ENCODE data around the gene HSD17B10. TPM values are rescaled to one million over a fixed set of nuclear protein-coding genes. Genes with fewer than 3 reads are reported as not detected.

HSD17B10 gene
- total and polyA plus RNA-seq, 8 donors, result 66.7 to 85.3 (median 77.4) TPM

GRCh38 chrX:53458082-53458481 is 23.9 kb upstream of the HSD17B10 start:
- Histone ChIP-seq H3K4me3 (no peak overlapping the region), H3K9me3 (no peaks in the 10 kb centered on the region), H3K27me3 (peaks cover 0 to 21% of the 10 kb centered on the region in 2 donors), H3K36me3 (no peaks in the 10 kb centered on the region), H3K27ac (no peak overlapping the region), H3K4me1 (no peaks in the 10 kb centered on the region)
- intact Hi-C loops (cut with DNase I), result no loop called here
- TF ChIP-seq CTCF (IDR thresholded peaks at IDR 0.05), result no peak
- DNase-seq, result no peak
- ATAC-seq, result no peak

GRCh38 chrX:53456254-53456653 is 22.1 kb upstream of the HSD17B10 start:
- no peaks in the 10 kb centered on the region for H3K4me1 ChIP-seq
- DNase-seq, result no peak
- H3K36me3 ChIP-seq, result no peaks in the 10 kb centered on the region
- no peaks in the 10 kb centered on the region for H3K9me3 ChIP-seq
- no peak overlapping the region for H3K27ac ChIP-seq
- no peak for ATAC-seq
- H3K27me3 ChIP-seq, result peaks cover 0 to 21% of the 10 kb centered on the region in 2 donors
- TF ChIP-seq CTCF (IDR thresholded peaks at IDR 0.05), result no peak
- intact Hi-C loops (cut with DNase I), result no loop called here
- H3K4me3 ChIP-seq, result no peak overlapping the region

- Histone ChIP-seq H3K4me3 (no peak overlapping the region), H3K9me3 (no peaks in the 10 kb centered on the region), H3K36me3 (no peaks in the 10 kb centered on the region), H3K27me3 (peaks cover 0 to 14% of the 10 kb centered on the region in 2 donors), H3K4me1 (no peaks in the 10 kb centered on the region), H3K27ac (no peak overlapping the region)
- ATAC-seq (no peak), DNase-seq (no peak)
- TF ChIP-seq CTCF (IDR thresholded peaks at IDR 0.05), result no peak
- intact Hi-C loops (cut with DNase I), result no loop called here
Measured at GRCh38 chrX:53452812-53453211, 18.6 kb upstream of the HSD17B10 start.

- Histone ChIP-seq H3K27me3 (no peaks in the 10 kb centered on the region), H3K36me3 (no peaks in the 10 kb centered on the region), H3K9me3 (no peaks in the 10 kb centered on the region), H3K4me3 (no peak overlapping the region), H3K27ac (no peak overlapping the region), H3K4me1 (no peaks in the 10 kb centered on the region)
- DNase-seq, result no peak
- ATAC-seq, result no peak
- intact Hi-C loops (cut with DNase I), result no loop called here
- no peak for TF ChIP-seq CTCF (IDR thresholded peaks at IDR 0.05)
Measured at GRCh38 chrX:53449632-53450031, 15.5 kb upstream of the HSD17B10 start.

- DNase-seq (no peak), ATAC-seq (no peak)
- H3K27ac ChIP-seq, result no peak overlapping the region
- no peak overlapping the region for H3K4me3 ChIP-seq
- no peaks in the 10 kb centered on the region for H3K9me3 ChIP-seq
- H3K27me3 ChIP-seq, result no peaks in the 10 kb centered on the region
- intact Hi-C loops (cut with DNase I), result no loop called here
- no peak for TF ChIP-seq CTCF (IDR thresholded peaks at IDR 0.05)
- H3K4me1 ChIP-seq, result no peaks in the 10 kb centered on the region
- H3K36me3 ChIP-seq, result no peaks in the 10 kb centered on the region
Measured at GRCh38 chrX:53447441-53447840, 13.3 kb upstream of the HSD17B10 start.

All from left lung (tissue), 10 donors.